LNCaP clone FGC (cell line): ENCODE results near the gene BCL11A.

ENCODE experiments used
- DNase-seq: peaks from one replicate; pipeline ENCODE4 v3.0.0-alpha.2; 2011; ENCODE audit warnings: low read depth
- H3K4me3 ChIP-seq: 2 replicates; pipeline ENCODE4 v1.5.1; 2011; ENCODE audit warnings: mild to moderate bottlenecking, low read depth, low read length, control low read depth
- TF ChIP-seq, protein P1 (sequence below): IDR thresholded peaks from 2 replicates; pipeline ENCODE4 v1.5.1; 2012; ENCODE audit warnings: mild to moderate bottlenecking; ENCODE audit not compliant: control insufficient read depth, insufficient read depth; ENCODE audit errors: extremely low read depth

The BCL11A gene

DNA sequence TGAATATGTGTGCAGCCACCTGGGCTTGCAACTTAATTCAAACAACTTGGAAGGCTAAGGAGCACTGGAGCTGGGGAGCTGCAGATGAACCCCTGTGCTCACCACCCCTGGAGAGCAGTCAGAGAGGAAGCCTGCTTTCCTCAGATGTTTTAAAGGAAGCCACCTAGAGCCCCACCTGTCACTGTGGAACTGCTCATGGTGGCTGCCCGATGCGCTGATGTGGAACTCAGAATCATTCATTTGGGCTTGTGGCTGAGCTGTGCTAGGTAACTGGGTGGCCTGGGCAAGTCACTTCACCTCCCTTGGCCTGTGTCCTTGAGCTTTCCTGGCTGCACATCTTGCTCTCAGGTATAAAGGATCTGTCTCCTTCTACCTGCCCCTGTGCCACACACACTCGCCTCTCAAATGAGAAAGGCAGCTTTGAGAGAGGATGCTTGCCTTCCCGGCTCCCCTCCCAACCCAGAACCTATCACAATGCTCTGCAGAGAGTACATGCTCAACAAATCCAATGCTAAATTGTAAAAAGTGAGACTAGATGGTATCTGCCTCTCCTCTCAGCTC, 41.3 kb downstream of the BCL11A start:
- TF ChIP-seq, protein P1, sequence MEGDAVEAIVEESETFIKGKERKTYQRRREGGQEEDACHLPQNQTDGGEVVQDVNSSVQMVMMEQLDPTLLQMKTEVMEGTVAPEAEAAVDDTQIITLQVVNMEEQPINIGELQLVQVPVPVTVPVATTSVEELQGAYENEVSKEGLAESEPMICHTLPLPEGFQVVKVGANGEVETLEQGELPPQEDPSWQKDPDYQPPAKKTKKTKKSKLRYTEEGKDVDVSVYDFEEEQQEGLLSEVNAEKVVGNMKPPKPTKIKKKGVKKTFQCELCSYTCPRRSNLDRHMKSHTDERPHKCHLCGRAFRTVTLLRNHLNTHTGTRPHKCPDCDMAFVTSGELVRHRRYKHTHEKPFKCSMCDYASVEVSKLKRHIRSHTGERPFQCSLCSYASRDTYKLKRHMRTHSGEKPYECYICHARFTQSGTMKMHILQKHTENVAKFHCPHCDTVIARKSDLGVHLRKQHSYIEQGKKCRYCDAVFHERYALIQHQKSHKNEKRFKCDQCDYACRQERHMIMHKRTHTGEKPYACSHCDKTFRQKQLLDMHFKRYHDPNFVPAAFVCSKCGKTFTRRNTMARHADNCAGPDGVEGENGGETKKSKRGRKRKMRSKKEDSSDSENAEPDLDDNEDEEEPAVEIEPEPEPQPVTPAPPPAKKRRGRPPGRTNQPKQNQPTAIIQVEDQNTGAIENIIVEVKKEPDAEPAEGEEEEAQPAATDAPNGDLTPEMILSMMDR = no peak
- no peak for DNase-seq
- no peak overlapping the region for H3K4me3 ChIP-seq

DNA sequence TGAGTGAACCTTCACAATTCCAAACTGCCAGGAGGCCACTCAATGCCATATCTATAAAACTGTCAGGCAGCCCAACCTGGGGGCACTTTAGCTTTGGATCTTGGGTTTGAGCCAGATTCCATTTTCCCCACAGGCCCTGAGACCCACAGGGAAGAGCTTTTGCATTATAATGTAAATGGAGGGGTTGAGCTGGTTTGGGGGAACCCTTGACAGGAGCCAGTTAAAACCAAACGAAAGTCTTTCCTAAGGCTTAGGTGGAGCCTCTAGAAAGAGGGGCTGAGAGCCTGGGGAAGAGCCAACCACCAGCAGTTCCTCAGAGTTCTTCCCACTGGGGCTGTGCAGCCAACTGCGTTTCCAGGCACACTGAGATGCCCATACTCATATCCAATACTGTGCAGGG, 42.7 kb downstream of the BCL11A start:
- no peak for DNase-seq
- TF ChIP-seq, protein P1 = no peak
- no peak overlapping the region for H3K4me3 ChIP-seq

DNA sequence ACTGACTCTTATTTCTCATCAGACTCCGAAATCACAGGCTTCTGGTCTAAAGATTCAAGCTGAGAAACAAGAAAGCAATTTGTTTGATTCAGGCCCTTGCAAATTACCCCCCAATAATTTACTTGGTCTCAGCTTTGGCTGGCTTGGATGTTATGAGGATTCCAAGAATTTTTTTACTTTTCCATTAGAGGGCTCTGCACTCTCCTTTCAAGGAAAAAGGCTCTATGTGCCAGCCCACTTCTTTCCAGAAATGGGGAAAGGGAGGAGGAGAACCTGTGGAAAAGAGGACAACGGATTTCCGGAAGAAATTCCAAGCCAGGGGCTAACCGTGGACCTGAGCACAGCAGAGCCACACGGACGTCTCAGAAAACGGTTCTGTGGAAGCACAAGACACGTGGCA, 44.4 kb downstream of the BCL11A start:
- no peak overlapping the region for H3K4me3 ChIP-seq
- no peak for DNase-seq
- TF ChIP-seq, protein P1 = no peak

GRCh38 chr2:60508339-60508917, 45.0 kb downstream of the BCL11A start:
- no peak overlapping the region for H3K4me3 ChIP-seq
- TF ChIP-seq, protein P1 = no peak
- no peak for DNase-seq

DNA sequence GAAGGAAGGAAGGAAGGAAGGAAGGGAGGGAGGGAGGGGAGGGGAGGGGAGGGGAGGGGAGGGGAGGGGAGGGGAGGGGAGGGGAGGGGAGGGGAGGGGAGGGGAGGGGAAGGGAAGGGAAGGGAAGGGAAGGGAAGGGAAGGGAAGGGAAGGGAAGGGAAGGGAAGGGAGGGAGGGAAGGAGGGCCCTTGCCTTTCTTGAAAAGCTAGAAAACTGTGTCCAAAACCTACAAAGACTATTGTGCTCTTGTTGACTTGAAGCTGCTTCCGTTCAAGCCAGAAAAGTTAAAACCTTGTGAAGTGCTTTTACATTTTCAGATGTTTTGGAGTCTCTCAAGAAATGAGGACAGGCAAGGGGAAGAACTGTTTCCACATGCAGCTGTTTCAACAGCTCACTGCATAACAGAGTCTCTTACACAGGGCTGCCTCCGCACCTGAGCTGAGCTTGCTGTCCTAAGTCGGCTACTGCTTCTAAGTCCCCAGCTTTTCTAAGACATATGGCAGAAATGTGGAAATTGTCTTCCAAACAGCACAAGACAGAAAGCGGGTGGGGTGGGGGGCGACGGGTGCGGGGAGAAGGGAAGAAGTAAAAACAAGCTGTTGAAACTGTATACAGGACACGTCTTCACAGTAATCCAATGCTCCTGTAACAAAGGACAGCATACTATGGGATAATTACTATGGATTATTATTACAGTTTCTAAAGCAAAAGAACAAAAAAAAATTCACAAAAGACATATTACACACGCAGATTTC, 46.1 kb downstream of the BCL11A start:
- no peak for DNase-seq
- no peak overlapping the region for H3K4me3 ChIP-seq
- TF ChIP-seq, protein P1 = no peak

DNA sequence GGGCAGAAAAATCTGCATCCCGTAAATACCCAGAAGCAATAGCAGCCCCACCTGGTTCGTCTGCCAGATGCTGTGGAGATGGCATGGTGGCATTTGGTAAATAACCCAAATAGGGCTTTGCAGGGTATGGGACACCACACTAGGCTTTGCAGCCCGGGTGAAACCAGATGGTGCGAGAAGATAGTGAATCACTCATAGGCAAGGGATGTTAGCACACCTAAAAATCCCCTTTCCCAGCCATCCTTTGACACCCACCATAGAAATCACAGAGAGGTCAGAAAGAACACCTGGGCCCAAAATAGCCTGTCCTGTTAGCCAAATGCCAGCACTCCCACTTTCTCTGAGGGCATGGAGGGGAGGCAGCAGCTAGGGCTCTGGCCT, 47.6 kb downstream of the BCL11A start:
- no peak for DNase-seq
- TF ChIP-seq, protein P1 = no peak
- H3K4me3 ChIP-seq = no peak overlapping the region
